SIG-M5 treated with dmso at 0.1 percent for 504 hours (cell line): ENCODE measurements around the gene ATOH7.
"Not testable (repeated sequence)": the region's sequence is repeated elsewhere in the genome, so short reads cannot be mapped to it uniquely, and the experiment has no call there.

ENCODE experiments used
- DNase-seq: peaks from one replicate; lab custom pipeline; 2025; ENCODE audit not compliant: unreplicated experiment; lab: John Stamatoyannopoulos, UW

ATOH7 gene

GRCh38 chr10:68237173-68237572, 5.3 kb upstream of the ATOH7 start:
- DNase-seq, result no peak

- DNase-seq, result no peak
These were observed 3.7 kb upstream of the ATOH7 start for GRCh38 chr10:68235581-68235980.

DNA sequence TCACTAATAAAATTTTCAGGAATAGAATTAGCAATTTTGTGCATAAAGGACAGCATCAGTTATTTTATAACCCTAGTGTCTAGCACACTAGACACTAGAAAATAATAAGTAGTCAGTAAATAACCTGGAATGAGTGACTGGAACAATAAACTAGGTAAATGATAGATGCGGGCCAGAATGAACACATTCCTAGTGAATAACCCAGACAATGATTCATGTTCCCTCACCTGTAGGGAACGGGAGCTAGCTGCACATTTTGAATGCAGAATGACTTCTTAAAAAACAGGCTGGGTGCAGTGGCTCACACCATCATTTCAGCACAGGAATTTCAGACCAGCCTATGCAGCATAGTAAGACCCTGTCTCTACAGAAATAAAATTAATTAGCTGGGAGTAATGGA, 3.2 kb upstream of the ATOH7 start:
- no peak for DNase-seq

DNA sequence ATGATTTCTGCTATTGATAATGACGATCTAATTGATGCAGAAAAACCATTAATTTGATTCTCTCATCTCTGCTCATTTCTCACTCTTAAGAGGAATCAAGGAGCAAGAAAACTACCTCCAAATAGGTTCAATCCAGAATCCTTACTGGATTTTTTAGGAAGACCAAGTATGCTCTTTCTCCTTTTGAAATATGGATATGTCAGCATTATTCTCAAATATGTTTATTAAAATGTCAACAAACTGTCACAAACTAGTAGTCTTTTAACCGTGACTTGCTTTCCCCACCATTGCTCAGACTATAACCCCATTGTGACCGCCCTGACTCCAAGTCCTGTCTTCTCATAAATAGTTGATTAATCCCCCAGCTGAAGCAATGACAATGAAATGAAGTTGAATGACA, 1.1 kb upstream of the ATOH7 start:
- DNase-seq, result no peak

DNA sequence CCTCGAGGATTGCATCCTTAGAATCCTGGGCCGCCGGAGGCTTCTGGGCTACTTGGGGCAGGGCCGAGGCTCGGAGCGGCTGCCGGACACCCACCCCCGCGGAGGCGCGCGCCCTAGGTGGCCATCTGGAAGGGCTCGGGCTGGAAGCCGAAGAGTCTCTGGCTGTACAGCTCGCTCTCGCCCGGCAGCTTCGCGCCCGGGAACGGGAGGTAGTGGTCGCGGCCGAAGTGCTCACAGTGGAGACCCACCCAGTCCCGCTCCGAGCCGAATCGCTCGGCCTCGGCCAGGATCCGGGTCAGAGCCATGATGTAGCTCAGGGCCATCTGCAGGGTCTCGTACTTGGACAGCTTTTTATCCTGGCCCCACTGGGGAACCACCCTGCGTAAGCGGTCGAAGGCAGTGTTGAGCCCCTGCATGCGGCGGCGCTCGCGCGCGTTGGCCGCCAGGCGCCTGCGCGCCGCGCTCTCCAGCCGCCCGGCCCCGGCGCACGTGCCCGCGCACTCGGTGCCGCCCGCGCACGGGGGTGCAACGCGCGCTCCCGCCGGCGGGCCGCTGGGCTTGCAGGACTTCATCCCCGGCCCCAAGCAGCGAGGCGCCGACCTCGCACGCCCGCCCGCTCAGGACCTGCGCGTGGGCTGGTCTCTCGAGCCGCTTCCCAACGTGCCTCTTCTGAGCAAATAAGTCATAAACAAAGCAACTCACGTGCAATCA, 652 bp downstream of the ATOH7 start:
- peak; percentile 13 for DNase-seq

DNA sequence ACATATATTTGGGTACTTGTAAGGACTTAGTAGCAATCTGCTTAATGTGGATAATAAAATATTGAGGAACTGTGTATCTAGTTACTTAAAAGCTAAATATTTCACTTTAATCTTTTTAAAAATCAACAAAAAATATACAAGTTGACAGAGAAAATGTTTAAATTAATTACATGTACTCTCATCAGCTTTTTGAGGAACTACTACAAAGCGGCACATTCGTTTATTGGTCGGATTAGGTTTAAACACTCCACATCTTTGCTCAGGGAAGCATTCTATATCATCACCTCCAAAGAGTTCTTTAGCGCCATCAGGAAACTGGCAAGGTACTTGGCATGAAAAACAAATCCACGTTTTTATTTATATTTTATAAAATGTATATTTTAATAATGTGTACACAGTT, 1.6 kb downstream of the ATOH7 start:
- DNase-seq, result no peak

DNA sequence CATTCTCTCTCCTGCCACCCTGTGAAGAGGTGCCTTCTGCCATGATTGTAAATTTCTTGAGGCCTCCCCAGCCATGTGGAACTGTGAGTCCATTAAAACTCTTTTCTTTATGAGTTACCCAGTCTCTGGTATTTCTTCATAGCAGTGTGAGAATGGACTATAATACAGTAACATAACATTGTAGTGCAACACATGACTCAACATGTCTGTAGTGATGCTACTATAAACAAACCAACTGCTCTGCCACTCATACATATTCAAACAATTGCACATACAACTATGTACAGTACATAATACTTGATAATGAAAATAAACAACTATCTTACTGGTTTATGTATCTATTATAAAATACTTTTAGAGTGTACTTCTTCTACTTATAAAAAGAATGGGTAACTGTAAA, 7.1 kb downstream of the ATOH7 start:
- no peak for DNase-seq

GRCh38 chr10:68223535-68224165, 8.3 kb downstream of the ATOH7 start:
- DNase-seq, result no peak

- DNase-seq, result no peak
These were observed 9.5 kb downstream of the ATOH7 start for GRCh38 chr10:68222391-68222790.

DNA sequence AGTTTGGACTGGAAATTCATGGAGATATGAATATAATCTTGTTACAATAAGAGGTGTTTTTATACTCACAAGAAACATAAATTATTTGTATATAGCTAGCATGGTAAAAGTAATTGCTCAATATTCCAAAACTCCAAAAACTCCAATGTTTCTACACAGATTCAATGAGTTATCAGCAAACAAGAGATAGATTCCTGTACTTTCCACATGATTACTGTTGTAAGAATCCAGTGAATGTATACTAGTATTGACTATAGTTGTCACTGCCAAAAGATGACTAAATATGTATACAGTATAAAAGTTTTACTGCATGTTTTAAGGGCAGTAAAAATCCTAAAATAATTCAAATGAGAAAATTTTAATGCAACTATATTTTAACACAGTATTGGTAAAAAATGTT, 10.7 kb downstream of the ATOH7 start:
- DNase-seq, result no peak

DNA sequence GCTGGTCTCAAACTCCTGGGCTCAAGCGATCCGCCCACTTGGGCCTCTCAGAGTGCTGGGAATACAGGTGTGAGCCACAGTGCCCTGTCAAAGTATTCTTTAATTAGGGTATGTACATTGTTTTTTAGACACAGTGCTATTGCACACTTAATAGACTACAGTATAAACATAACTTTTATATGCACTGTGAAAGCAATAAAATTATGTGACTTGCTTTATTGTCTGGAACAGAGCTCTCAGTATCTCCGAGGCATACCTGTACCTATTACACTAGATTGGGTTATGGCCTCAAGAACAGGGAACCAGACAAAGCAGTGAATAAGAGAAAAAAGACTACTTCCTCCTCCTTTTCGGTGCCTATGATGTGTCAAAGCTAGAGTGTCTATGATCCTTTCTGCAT, 13.1 kb downstream of the ATOH7 start:
- DNase-seq, result no peak

DNA sequence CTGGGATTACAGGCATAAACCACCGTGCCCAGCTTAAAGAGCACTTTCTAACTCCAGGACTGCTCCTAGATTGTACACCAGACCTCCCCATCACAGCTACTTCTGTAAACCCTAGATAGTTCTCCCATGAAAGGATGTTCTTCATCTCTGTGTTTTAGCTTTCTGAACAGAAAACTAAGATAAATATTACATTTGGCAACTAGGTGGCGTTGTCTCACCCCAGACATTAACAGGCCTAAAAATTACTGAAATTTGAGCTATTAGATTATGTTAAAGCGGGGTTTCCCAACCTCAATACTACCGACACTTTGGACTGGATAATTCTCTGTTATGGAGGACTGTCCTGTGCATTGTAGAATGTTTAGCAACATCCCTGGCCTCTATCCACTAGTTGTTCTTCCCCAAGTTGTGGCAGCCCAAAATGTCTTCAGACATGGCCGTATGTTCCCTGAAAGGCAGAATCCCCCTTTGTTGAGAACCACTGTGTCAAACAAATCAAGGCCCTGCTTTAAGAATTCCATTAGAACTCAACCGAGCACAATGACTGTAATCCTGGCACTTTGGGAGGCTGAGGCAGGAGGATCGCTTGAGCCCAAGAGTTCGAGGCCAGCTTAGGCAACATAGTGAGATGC, 19.1 kb downstream of the ATOH7 start:
- DNase-seq, result peak; percentile 26

GRCh38 chr10:68211669-68212068, 20.2 kb downstream of the ATOH7 start:
- no peak for DNase-seq

DNA sequence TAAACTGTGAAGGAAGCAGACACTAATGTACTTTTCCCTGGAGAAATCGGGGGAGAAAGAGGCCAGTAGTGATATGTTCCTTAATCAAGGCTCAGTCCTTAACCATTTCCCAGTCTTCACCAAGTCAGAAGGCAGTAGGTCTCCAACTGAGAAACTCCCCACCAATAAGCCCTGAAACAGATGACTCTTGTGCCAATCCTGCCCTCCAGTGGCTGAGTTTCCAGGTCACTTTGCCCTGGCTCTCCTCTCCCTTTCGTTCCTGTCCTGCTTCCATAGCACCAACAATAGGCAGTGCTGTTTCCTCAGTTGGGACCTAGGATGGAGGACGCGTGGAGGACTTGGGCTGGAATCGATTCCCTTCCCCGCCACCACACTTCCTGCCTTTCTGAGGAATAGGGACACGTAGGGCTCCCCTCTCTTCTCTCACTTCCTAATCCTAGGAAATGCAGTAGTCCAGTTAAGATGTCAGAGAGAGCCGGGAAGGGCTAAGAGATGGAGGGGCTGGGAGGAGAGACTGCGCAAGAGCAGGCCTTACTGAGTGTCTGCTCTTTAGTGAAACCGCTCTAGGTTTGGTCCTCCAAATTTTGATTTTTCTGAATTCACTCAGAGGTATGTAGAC, 23.4 kb downstream of the ATOH7 start:
- peak; percentile 42 for DNase-seq

DNA sequence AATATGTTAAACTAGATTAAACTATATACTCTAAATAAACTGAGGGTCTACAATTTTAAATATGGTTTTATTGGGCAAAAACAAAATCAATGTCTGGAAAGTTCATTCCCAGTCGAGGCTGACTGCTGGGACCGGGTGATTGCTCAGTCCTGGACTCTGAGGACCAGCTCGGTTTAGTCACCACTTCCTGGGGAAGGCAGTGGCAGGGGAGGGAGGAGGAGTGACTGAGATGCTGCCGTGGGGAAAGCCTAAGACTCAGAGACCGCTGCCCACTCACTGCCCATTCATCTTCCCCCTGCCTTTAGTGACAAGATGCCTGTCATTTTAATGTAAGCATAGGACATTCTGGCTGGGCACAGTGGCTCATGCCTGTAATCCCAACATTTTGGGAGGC, 29.0 kb downstream of the ATOH7 start:
- peak; percentile 49 for DNase-seq

GRCh38 chr10:68196701-68197100, 35.2 kb downstream of the ATOH7 start:
- no peak for DNase-seq

DNA sequence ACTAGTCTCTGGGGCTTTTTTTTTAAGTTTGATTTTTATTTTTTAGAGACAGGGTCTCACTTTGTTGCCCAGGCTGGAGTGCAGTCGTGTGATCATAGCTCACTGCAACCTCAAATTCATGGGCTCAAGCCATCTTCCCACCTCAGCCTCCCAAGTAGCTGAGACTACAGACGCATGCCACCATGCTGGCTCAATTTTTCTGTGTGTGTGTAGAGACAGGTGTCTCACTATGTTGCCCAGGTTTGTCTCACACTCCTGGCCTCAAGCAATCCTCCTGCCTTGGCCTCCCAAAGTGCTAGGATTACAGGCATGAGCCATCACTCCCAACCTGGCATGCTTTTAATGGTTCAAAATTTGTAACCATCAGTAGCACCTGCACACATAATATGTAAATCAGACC, 36.1 kb downstream of the ATOH7 start:
- DNase-seq, result not testable (repeated sequence)

GRCh38 chr10:68194290-68194689, 37.6 kb downstream of the ATOH7 start:
- DNase-seq, result no peak

DNA sequence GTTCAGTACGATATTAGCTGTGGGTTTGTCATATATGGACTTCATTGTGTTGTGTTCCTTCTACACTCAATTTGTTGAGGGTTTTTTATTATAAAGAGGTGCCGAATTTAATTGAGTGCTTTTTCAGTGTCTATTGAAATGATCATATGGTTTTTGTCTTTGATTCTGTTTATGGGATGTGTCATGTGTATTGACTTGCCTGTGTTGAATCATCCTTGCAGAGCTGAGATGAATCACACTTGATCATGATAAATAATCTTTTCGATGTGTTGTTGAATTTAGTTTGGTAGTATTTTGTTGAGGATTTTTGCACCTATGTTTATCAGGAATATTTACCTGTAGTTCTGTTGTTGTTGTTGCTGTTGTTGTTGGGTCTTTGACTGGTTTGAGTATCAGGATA, 39.8 kb downstream of the ATOH7 start:
- DNase-seq, result no peak

DNA sequence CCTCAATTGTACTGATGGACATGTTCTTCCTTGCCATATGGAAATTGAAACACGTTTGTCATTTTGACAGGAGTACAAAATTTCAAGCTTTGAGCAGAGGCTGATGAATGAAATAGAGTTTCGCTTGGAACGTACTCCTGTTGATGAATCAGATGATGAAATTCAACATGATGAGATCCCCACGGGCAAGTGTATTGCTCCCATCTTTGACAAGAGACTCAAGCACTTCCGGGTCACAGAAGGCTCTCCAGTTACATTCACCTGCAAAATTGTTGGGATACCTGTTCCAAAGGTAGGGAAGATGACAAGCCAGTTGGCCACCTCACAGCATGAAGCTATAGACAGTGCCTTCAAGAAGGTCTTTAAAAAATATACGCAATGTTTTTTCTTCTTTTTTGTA, 43.1 kb downstream of the ATOH7 start:
- no peak for DNase-seq

DNA sequence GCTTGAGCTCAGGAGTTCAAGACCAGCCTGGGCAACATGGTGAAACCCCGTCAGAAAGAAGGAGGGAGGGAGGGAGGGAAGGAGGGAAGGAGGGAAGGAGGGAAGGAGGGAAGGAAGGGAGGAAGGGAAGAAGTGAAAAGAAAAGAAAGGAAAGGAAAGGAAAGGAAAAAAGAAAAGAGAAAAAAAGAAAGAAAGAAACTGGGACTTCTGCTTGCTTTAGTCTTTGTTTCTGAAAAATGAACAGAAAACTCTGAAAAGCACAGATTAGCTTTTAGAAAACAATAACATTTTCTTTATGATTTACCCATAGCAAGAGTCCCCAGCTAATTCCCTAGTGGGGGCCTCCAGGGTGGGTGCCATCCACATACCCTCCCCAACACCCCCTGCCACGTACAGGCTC, 46.8 kb downstream of the ATOH7 start:
- no peak for DNase-seq

- DNase-seq, result no peak
These were observed 47.4 kb downstream of the ATOH7 start for GRCh38 chr10:68184546-68184945.
